ENCODE measurements around the gene SIL1. TPM values are rescaled to one million over a fixed set of nuclear protein-coding genes. Genes with fewer than 3 reads are reported as not detected.

SIL1 gene
- total and polyA plus RNA-seq, 2 of the 4 experiments (the other 2 are of a cell fraction): 56.1 to 66.0 TPM

GRCh38 chr5:139110526-139111168 is 87.5 kb downstream of the SIL1 start:
- H3K18ac ChIP-seq (ENCODE audit: low read depth, low read length): no peak overlapping the region; the same call in 1 of the 2 replicates
- H2AK5ac ChIP-seq (ENCODE audit: low read depth, low read length): no peak overlapping the region
- 0 out of 4 replicates have a peak, but pooled peaks cover 0 to 3% of the 10 kb centered on the region in 2 experiments for H3K79me1 ChIP-seq (ENCODE audit: low read depth in 1 of 2, low read length in 2 of 2)
- BruUV-seq (replicated peaks): no TSS peak
- POLR2A ChIA-PET (ENCODE audit: unreplicated experiment): no interaction called here
- no peaks in the 10 kb centered on the region for H3K9me3 ChIP-seq (ENCODE audit: control insufficient read depth, insufficient read depth, low read length)
- no peak overlapping the region for H3K23ac ChIP-seq (ENCODE audit: low read depth, low read length)
- H3K36me3 ChIP-seq (ENCODE audit: control insufficient read depth, insufficient read depth, low read length): no peaks in the 10 kb centered on the region
- H3K27me3 ChIP-seq (ENCODE audit: control insufficient read depth, insufficient read depth, low read length): no peaks in the 10 kb centered on the region
- no peak overlapping the region for H3K14ac ChIP-seq (replicated peaks; ENCODE audit: low read depth, low read length)
- intact Hi-C loops (cut with micrococcal nuclease) (no loop called here), dilution Hi-C loops (cut with HindIII; ENCODE audit: low sequenced_read_pairs, unreplicated experiment) (no loop called here), in situ Hi-C loops (cut with MboI; ENCODE audit: low sequenced_read_pairs) (no loop called here)
- H4K20me1 ChIP-seq (ENCODE audit: insufficient read depth, low read length): no peaks in the 10 kb centered on the region; the same call in 1 of the 2 replicates
- no peak overlapping the region; the same call in 1 of the 2 replicates for H4K5ac ChIP-seq (ENCODE audit: low read depth, low read length)
- DNase-seq (no peak), ATAC-seq (ENCODE audit: low read depth) (no peak)
- H2AK9ac ChIP-seq (replicated peaks; ENCODE audit: low read depth, low read length, poor library complexity): no peak overlapping the region
- no peak for TF ChIP-seq CEBPB (IDR thresholded peaks at IDR 0.05; ENCODE audit: low read depth, low read length)
- TF ChIP-seq RAD21 (IDR thresholded peaks at IDR 0.05; ENCODE audit: low read length): no peak
- TF ChIP-seq POLR2A (IDR thresholded peaks at IDR 0.05; ENCODE audit: low read depth, low read length): no peak
- TF ChIP-seq NFE2L2 (IDR thresholded peaks at IDR 0.05; ENCODE audit: low read depth, low read length): no peak
- TF ChIP-seq RCOR1 (IDR thresholded peaks at IDR 0.05; ENCODE audit: insufficient replicate concordance, low read length): no peak
- no peak for TF ChIP-seq MAFK (IDR thresholded peaks at IDR 0.05; ENCODE audit: low read depth, low read length)
- H3K9ac ChIP-seq (ENCODE audit: low read depth, low read length): no peak overlapping the region
- no peak overlapping the region for H4K8ac ChIP-seq (ENCODE audit: low read depth in 2 of 2, low read length in 2 of 2)
- no peak overlapping the region for H3K4me3 ChIP-seq (ENCODE audit: insufficient read depth, low read depth, low read length)
- H3K4me1 ChIP-seq (ENCODE audit: control insufficient read depth, insufficient read depth, low read length): peaks cover 11% of the 10 kb centered on the region
- peaks cover 4% of the 10 kb centered on the region; the same call in 1 of the 2 replicates for H3K9me1 ChIP-seq (ENCODE audit: insufficient read depth, low read length)
- H2BK20ac ChIP-seq (ENCODE audit: low read depth, low read length): no peak overlapping the region
- H2BK15ac ChIP-seq (ENCODE audit: low read depth, low read length): no peak overlapping the region
- no peak overlapping the region for H2BK120ac ChIP-seq (ENCODE audit: low read depth, low read length)
- H3K56ac ChIP-seq (ENCODE audit: extremely low read depth, insufficient read depth, low read length): no peak overlapping the region
- no peak overlapping the region for H4K91ac ChIP-seq (ENCODE audit: insufficient read depth, low read depth, low read length)
- CTCF ChIA-PET: no interaction called here
- H3K4me2 ChIP-seq (ENCODE audit: low read depth, low read length): no peak overlapping the region
- no peak overlapping the region for H3K4ac ChIP-seq (ENCODE audit: low read depth, low read length)
- H3K27ac ChIP-seq (ENCODE audit: insufficient read depth, low read length): no peak overlapping the region; the same call in 1 of the 2 replicates
- H2BK5ac ChIP-seq (ENCODE audit: low read depth, low read length, poor library complexity, severe bottlenecking): no peak overlapping the region
- H2AFZ ChIP-seq (replicated peaks; ENCODE audit: low read length, poor library complexity): no peak overlapping the region
